Measurements from ENCODE around the gene AMBRA1. TPM values are rescaled to one million over a fixed set of nuclear protein-coding genes. Genes with fewer than 3 reads are reported as not detected.
"Not testable (repeated sequence)": the region's sequence is repeated elsewhere in the genome, so short reads cannot be mapped to it uniquely, and the experiment has no call there.

Gene AMBRA1
- total RNA-seq, 1 donor from 2014 or later: 45.3 TPM

GRCh38 chr11:46373787-46374740 lies 219.8 kb downstream of the AMBRA1 start:
- Mint-ChIP-seq H3K4me1 (ENCODE audit: low read depth) (peaks cover under 1% of the 10 kb centered on the region), H3K27ac (no peak overlapping the region), H3K27me3 (no peaks in the 10 kb centered on the region), H3K36me3 (ENCODE audit: insufficient read depth) (peaks cover 12% of the 10 kb centered on the region), H3K4me3 (ENCODE audit: low read depth) (no peak overlapping the region), H3K9me3 (ENCODE audit: low read depth) (no peaks in the 10 kb centered on the region)
- no peak for TF ChIP-seq CTCF (IDR thresholded peaks at IDR 0.05; ENCODE audit: unreplicated experiment)
- no peak for DNase-seq (ENCODE audit: low spot score, unreplicated experiment)

GRCh38 chr11:46372501-46372900 lies 221.3 kb downstream of the AMBRA1 start:
- not testable (repeated sequence) for H3K27me3 Mint-ChIP-seq; H3K36me3 Mint-ChIP-seq (ENCODE audit: insufficient read depth); DNase-seq (ENCODE audit: low spot score, unreplicated experiment); H3K27ac Mint-ChIP-seq; H3K9me3 Mint-ChIP-seq (ENCODE audit: low read depth); H3K4me1 Mint-ChIP-seq (ENCODE audit: low read depth); H3K4me3 Mint-ChIP-seq (ENCODE audit: low read depth)

GRCh38 chr11:46372086-46372485 lies 221.7 kb downstream of the AMBRA1 start:
- Mint-ChIP-seq H3K4me3 (ENCODE audit: low read depth) (no peak overlapping the region), H3K27me3 (no peaks in the 10 kb centered on the region), H3K27ac (no peak overlapping the region), H3K36me3 (ENCODE audit: insufficient read depth) (peaks cover 7% of the 10 kb centered on the region), H3K9me3 (ENCODE audit: low read depth) (no peaks in the 10 kb centered on the region), H3K4me1 (ENCODE audit: low read depth) (peaks cover 3% of the 10 kb centered on the region)
- DNase-seq (ENCODE audit: low spot score, unreplicated experiment): no peak
- TF ChIP-seq CTCF (IDR thresholded peaks at IDR 0.05; ENCODE audit: unreplicated experiment): no peak

DNA sequence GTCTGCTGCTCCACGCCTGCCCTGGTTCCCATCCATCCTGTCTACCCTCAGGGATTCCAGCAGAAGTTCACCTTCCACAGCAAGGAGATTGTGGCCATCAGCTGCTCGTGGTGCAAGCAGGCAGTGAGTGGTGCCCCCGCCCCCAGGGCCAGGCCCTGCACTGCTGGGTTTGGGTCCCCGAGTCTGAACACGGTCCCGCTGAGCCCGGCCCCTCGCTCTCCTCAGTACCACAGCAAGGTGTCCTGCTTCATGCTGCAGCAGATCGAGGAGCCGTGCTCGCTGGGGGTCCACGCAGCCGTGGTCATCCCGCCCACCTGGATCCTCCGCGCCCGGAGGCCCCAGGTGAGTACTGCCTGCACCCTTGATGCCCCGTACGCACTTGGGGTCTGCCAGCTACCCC lies 222.6 kb downstream of the AMBRA1 start:
- not testable (repeated sequence) for H3K9me3 Mint-ChIP-seq (ENCODE audit: low read depth); H3K27ac Mint-ChIP-seq; DNase-seq (ENCODE audit: low spot score, unreplicated experiment); H3K4me1 Mint-ChIP-seq (ENCODE audit: low read depth); H3K4me3 Mint-ChIP-seq (ENCODE audit: low read depth); H3K36me3 Mint-ChIP-seq (ENCODE audit: insufficient read depth); H3K27me3 Mint-ChIP-seq

DNA sequence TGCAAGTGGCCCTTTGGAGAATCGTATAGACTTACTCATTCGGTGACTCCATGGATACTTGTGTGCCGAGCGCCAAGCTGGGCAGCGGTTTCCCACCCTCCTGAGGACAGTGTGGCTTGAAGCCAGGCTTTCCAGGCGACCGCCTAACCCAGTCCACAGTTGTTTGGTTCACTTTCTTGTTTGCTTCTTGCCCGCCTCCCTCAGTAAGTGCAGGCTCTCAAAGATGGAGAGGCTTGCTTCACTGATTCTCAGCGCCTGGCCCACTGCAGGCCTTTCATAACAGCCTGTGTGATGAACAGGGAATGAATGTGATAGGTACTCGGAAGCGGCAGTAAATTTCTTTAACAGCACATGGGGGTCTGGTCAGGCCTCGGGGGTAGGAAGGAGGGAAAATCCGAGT lies 223.6 kb downstream of the AMBRA1 start:
- no peak for TF ChIP-seq CTCF (IDR thresholded peaks at IDR 0.05; ENCODE audit: unreplicated experiment)
- Mint-ChIP-seq H3K27ac (no peak overlapping the region), H3K27me3 (no peaks in the 10 kb centered on the region), H3K36me3 (ENCODE audit: insufficient read depth) (peaks cover 6% of the 10 kb centered on the region), H3K4me1 (ENCODE audit: low read depth) (peaks cover 5% of the 10 kb centered on the region), H3K9me3 (ENCODE audit: low read depth) (no peaks in the 10 kb centered on the region), H3K4me3 (ENCODE audit: low read depth) (no peak overlapping the region)
- no peak for DNase-seq (ENCODE audit: low spot score, unreplicated experiment)

DNA sequence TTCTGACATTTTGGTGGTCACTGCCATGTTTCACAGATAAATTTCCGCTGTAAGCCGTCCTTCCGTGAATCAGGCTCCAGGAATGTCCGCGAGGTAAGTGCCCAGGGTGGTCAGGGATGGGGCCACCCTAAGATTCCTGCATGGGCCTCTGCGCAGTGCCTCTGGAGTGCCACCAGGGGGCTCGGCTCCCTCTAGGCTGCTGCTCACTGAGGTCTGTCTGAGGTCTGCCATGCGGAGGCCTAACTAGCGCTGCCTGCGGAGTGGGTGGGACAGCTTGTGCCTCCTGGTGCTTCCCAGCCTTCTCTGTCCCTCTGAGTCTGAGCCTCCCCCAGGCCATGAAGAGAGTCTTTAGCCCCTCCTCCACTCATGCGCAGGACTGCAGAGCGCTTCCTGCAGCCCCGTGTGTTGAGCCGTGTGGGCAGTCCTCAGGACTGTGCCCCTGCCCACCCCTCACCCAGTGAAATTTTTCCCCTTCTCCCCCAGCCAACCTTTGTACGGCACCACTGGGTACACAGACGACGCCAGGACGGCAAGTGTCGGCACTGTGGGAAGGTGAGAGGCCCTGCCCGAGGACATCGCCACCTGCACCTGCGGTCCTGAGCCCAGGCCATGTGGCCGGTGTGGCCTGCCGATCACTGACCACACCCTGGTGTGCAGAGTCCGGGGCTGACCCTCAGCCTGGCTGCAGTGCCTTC lies 224.2 kb downstream of the AMBRA1 start:
- Mint-ChIP-seq H3K27ac (peak overlapping the region; percentile 67), H3K9me3 (ENCODE audit: low read depth) (no peaks in the 10 kb centered on the region), H3K27me3 (no peaks in the 10 kb centered on the region), H3K4me3 (ENCODE audit: low read depth) (no peak overlapping the region), H3K36me3 (ENCODE audit: insufficient read depth) (peaks cover 4% of the 10 kb centered on the region), H3K4me1 (ENCODE audit: low read depth) (peaks cover 5% of the 10 kb centered on the region)
- TF ChIP-seq CTCF (IDR thresholded peaks at IDR 0.05; ENCODE audit: unreplicated experiment): peak; percentile 86
- DNase-seq (ENCODE audit: low spot score, unreplicated experiment): peak; percentile 63

Data from progenitor cell of endocrine pancreas (in vitro differentiated cells).